H1 (cell line): ENCODE measurements around the gene PVALB. TPM values are rescaled to one million over a fixed set of nuclear protein-coding genes. Genes with fewer than 3 reads are reported as not detected.

ENCODE experiments used
- BCL11A ChIP-seq, 2 experiments: IDR thresholded peaks; one replicate each; pipeline ENCODE4 v1.6.1; 2011; ENCODE audit warnings: low read depth in 2 of 2, low read length in 2 of 2, mild to moderate bottlenecking in 2 of 2
- BRCA1 ChIP-seq: IDR thresholded peaks from 2 replicates; pipeline ENCODE4 v1.6.1; 2012; ENCODE audit warnings: low read depth, low read length, improper control_type of control experiment
- CHD7 ChIP-seq: fragments of 300-600 bp; sonication (generic); IDR thresholded peaks from 2 replicates; pipeline ENCODE4 v1.7.1; 2012; ENCODE audit warnings: low read length, moderate library complexity, mild to moderate bottlenecking, inconsistent platforms; ENCODE audit not compliant: insufficient replicate concordance
- CTCF ChIP-seq, 3 experiments: IDR thresholded peaks; 1 replicate in 2 of 3; 2 replicates in 1 of 3; pipeline versions ENCODE4 v1.5.1 to v1.6.1; 2011; ENCODE audit warnings: low read length in 3 of 3, mild to moderate bottlenecking in 3 of 3, inconsistent platforms in 2 of 3, low read depth in 1 of 3, moderate library complexity in 1 of 3; ENCODE audit not compliant: insufficient read depth in 1 of 3; ENCODE audit errors: control extremely low read depth in 1 of 3
- FOSL1 ChIP-seq: IDR thresholded peaks from 2 replicates; pipeline ENCODE4 v1.6.1; 2011; ENCODE audit warnings: mild to moderate bottlenecking, low read depth, low read length, moderate library complexity; ENCODE audit not compliant: insufficient read depth
- KDM4A ChIP-seq: IDR thresholded peaks from one replicate; pipeline ENCODE4 v1.7.1; 2012; ENCODE audit warnings: low read depth, mild to moderate bottlenecking, moderate library complexity, low read length, inconsistent platforms; ENCODE audit not compliant: severe bottlenecking
- polyA plus RNA-seq, 7 experiments: library from polyadenylated mRNA; depleted of rRNA in 3 of 7; stranded (reverse) in 5 of 7; unstranded in 2 of 7; fragments of >200 nt in 5 of 7; fragments of 200-250 nt in 2 of 7; gene quantifications; 1 replicate in 5 of 7; 2 replicates in 1 of 7; 4 replicates in 1 of 7; pipeline versions ENCODE4 v1.2.1 to v1.2.3, GENCODE V29; 2011 to 2013; ENCODE audit warnings: missing spikeins in 2 of 7, mixed read lengths in 2 of 7
- total RNA-seq: library from RNA; stranded (reverse); fragmentation: NEBNext Ultra II Directional; extraction: Animal tissue kit (Norgen Biotek cat#: 25700); gene quantifications from 2 replicates; pipeline ENCODE4 v1.2.1, GENCODE V29; 2021

The PVALB gene
- total and polyA plus RNA-seq, 2 of the 8 experiments (the other 6 are each of a cell fraction or from before 2014, with no cell fraction given), result 1.7 to 5.4 TPM

- TF ChIP-seq BRCA1 (no peak), KDM4A (no peak), BCL11A (IDR thresholded peaks at IDR 0.05; ENCODE audit: low read depth in 2 of 2, low read length in 2 of 2) (no peak), CTCF (IDR thresholded peaks at IDR 0.05; ENCODE audit: control extremely low read depth in 1 of 3, insufficient read depth in 1 of 3, low read depth in 1 of 3, low read length in 3 of 3) (no peak), CHD7 (no peak), FOSL1 (no peak)
Measured at GRCh38 chr22:36831717-36832116, 14.9 kb upstream of the PVALB start (continued).
